Stimulated activated CD4-positive, alpha-beta T cell treated with anti-CD3 and anti-CD28 coated beads, Interleukin-4, amount 100 ng/mL, for 1 hour (primary cell): ENCODE data around the gene UNC13C.
"Not testable (repeated sequence)": the region's sequence is repeated elsewhere in the genome, so short reads cannot be mapped to it uniquely, and the experiment has no call there.

Source experiments
- DNase-seq: peaks from one replicate; pipeline ENCODE4 v3.0.0-alpha.2; 2020

The UNC13C gene

GRCh38 chr15:54307252-54307902 lies 329.1 kb downstream of the UNC13C start:
- DNase-seq = no peak

- no peak for DNase-seq
These were observed 329.7 kb downstream of the UNC13C start for GRCh38 chr15:54307926-54308325.

- DNase-seq = no peak
These were observed 334.3 kb downstream of the UNC13C start for GRCh38 chr15:54312528-54312927.

GRCh38 chr15:54321426-54321825 lies 343.2 kb downstream of the UNC13C start:
- no peak for DNase-seq

GRCh38 chr15:54322341-54322740 lies 344.1 kb downstream of the UNC13C start:
- no peak for DNase-seq

- no peak for DNase-seq
These were observed 367.1 kb downstream of the UNC13C start for GRCh38 chr15:54345301-54345700.

GRCh38 chr15:54345827-54346226 lies 367.6 kb downstream of the UNC13C start:
- DNase-seq = no peak

- DNase-seq = no peak
These were observed 369.0 kb downstream of the UNC13C start for GRCh38 chr15:54347082-54347827.

GRCh38 chr15:54353726-54354125 lies 375.5 kb downstream of the UNC13C start:
- DNase-seq = no peak

GRCh38 chr15:54354341-54354740 lies 376.1 kb downstream of the UNC13C start:
- no peak for DNase-seq

GRCh38 chr15:54364961-54365360 lies 386.7 kb downstream of the UNC13C start:
- no peak for DNase-seq

- no peak for DNase-seq
These were observed 395.1 kb downstream of the UNC13C start for GRCh38 chr15:54373332-54373731.

- no peak for DNase-seq
These were observed 396.1 kb downstream of the UNC13C start for GRCh38 chr15:54374184-54374952.

- no peak for DNase-seq
These were observed 409.6 kb downstream of the UNC13C start for GRCh38 chr15:54387799-54388198.

GRCh38 chr15:54388746-54389145 lies 410.5 kb downstream of the UNC13C start:
- no peak for DNase-seq

GRCh38 chr15:54410481-54410880 lies 432.2 kb downstream of the UNC13C start:
- no peak for DNase-seq

GRCh38 chr15:54424171-54424570 lies 445.9 kb downstream of the UNC13C start:
- DNase-seq = no peak

GRCh38 chr15:54428596-54428995 lies 450.4 kb downstream of the UNC13C start:
- DNase-seq = no peak

- DNase-seq = not testable (repeated sequence)
These were observed 472.0 kb downstream of the UNC13C start for GRCh38 chr15:54450288-54450687.

GRCh38 chr15:54456413-54456812 lies 478.2 kb downstream of the UNC13C start:
- no peak for DNase-seq

GRCh38 chr15:54462511-54462913 lies 484.3 kb downstream of the UNC13C start:
- no peak for DNase-seq

GRCh38 chr15:54481819-54482218 lies 503.6 kb downstream of the UNC13C start:
- DNase-seq = no peak

- DNase-seq = no peak
These were observed 504.0 kb downstream of the UNC13C start for GRCh38 chr15:54482251-54482650.

- DNase-seq = no peak
These were observed 522.1 kb downstream of the UNC13C start for GRCh38 chr15:54500330-54500729.
